Measurements from ENCODE around the gene DLGAP1. TPM values are rescaled to one million over a fixed set of nuclear protein-coding genes. Genes with fewer than 3 reads are reported as not detected.

The DLGAP1 gene
- total and polyA plus RNA-seq, 2 experiments from 2014 or later, result 17.0 to 48.5 TPM

DNA sequence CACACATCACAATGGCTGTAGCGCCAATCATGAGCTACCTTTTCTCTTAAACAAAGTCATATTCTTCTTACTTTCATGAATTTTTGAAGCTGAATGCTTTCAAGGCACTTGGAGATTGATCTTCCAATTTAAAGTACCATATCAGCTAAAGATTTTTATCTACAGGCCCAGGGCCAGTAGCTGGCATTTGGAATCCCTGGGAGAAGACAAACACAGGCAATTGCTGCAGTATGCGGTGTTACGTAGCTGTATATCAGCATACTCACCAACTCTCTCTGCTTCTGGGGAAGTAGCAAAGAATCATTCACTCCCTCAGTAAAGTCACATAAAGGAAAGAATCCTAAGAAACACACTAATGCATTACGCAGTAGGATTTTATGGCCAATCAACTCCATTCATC lies 202.3 kb downstream of the DLGAP1 start:
- Mint-ChIP-seq H3K9me3 (no peaks in the 10 kb centered on the region), H3K36me3 (ENCODE audit: low read depth) (no peaks in the 10 kb centered on the region), H3K4me3 (no peak overlapping the region), H3K27me3 (ENCODE audit: insufficient read depth, low read depth, poor library complexity) (no peaks in the 10 kb centered on the region), H3K4me1 (peaks cover 51% of the 10 kb centered on the region), H3K27ac (no peak overlapping the region)
- H3K4me1 ChIP-seq (ENCODE audit: insufficient read depth), result 0 out of 2 replicates have a peak, but pooled peaks cover 7% of the 10 kb centered on the region
- H3K9me2 ChIP-seq (ENCODE audit: insufficient read depth), result no peaks in the 10 kb centered on the region
- ATAC-seq (0 out of 3 replicates have a peak, but pooled peaks have one; percentile 24), DNase-seq (ENCODE audit: low spot score) (no peak)
- H4K20me1 ChIP-seq (replicated peaks; ENCODE audit: insufficient read depth), result 0 out of 2 replicates have a peak, but pooled peaks cover 3% of the 10 kb centered on the region
- no peaks in the 10 kb centered on the region for H3F3A ChIP-seq (replicated peaks; ENCODE audit: low read depth)
- no peak overlapping the region for H3K27ac ChIP-seq (ENCODE audit: low read depth)
- no peak overlapping the region for H2AFZ ChIP-seq
- H3K27me3 ChIP-seq (ENCODE audit: insufficient read depth), result no peaks in the 10 kb centered on the region
- H3K4me2 ChIP-seq, result no peak overlapping the region
- 0 out of 2 replicates have a peak, but pooled peaks cover 2% of the 10 kb centered on the region for H3K79me2 ChIP-seq (replicated peaks; ENCODE audit: insufficient read depth)
- no peaks in the 10 kb centered on the region for H3K36me3 ChIP-seq (ENCODE audit: insufficient read depth)
- no peak overlapping the region for H3K4me3 ChIP-seq
- TF ChIP-seq, protein P1, sequence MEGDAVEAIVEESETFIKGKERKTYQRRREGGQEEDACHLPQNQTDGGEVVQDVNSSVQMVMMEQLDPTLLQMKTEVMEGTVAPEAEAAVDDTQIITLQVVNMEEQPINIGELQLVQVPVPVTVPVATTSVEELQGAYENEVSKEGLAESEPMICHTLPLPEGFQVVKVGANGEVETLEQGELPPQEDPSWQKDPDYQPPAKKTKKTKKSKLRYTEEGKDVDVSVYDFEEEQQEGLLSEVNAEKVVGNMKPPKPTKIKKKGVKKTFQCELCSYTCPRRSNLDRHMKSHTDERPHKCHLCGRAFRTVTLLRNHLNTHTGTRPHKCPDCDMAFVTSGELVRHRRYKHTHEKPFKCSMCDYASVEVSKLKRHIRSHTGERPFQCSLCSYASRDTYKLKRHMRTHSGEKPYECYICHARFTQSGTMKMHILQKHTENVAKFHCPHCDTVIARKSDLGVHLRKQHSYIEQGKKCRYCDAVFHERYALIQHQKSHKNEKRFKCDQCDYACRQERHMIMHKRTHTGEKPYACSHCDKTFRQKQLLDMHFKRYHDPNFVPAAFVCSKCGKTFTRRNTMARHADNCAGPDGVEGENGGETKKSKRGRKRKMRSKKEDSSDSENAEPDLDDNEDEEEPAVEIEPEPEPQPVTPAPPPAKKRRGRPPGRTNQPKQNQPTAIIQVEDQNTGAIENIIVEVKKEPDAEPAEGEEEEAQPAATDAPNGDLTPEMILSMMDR (conservative IDR thresholded peaks at IDR 0.05; ENCODE audit: low read depth in 2 of 2), result no peak
- no peak for TF ChIP-seq ZNF331 (CRISPR knock-in tag; IDR thresholded peaks at IDR 0.05; ENCODE audit: low read depth)
- TF ChIP-seq, protein P2, sequence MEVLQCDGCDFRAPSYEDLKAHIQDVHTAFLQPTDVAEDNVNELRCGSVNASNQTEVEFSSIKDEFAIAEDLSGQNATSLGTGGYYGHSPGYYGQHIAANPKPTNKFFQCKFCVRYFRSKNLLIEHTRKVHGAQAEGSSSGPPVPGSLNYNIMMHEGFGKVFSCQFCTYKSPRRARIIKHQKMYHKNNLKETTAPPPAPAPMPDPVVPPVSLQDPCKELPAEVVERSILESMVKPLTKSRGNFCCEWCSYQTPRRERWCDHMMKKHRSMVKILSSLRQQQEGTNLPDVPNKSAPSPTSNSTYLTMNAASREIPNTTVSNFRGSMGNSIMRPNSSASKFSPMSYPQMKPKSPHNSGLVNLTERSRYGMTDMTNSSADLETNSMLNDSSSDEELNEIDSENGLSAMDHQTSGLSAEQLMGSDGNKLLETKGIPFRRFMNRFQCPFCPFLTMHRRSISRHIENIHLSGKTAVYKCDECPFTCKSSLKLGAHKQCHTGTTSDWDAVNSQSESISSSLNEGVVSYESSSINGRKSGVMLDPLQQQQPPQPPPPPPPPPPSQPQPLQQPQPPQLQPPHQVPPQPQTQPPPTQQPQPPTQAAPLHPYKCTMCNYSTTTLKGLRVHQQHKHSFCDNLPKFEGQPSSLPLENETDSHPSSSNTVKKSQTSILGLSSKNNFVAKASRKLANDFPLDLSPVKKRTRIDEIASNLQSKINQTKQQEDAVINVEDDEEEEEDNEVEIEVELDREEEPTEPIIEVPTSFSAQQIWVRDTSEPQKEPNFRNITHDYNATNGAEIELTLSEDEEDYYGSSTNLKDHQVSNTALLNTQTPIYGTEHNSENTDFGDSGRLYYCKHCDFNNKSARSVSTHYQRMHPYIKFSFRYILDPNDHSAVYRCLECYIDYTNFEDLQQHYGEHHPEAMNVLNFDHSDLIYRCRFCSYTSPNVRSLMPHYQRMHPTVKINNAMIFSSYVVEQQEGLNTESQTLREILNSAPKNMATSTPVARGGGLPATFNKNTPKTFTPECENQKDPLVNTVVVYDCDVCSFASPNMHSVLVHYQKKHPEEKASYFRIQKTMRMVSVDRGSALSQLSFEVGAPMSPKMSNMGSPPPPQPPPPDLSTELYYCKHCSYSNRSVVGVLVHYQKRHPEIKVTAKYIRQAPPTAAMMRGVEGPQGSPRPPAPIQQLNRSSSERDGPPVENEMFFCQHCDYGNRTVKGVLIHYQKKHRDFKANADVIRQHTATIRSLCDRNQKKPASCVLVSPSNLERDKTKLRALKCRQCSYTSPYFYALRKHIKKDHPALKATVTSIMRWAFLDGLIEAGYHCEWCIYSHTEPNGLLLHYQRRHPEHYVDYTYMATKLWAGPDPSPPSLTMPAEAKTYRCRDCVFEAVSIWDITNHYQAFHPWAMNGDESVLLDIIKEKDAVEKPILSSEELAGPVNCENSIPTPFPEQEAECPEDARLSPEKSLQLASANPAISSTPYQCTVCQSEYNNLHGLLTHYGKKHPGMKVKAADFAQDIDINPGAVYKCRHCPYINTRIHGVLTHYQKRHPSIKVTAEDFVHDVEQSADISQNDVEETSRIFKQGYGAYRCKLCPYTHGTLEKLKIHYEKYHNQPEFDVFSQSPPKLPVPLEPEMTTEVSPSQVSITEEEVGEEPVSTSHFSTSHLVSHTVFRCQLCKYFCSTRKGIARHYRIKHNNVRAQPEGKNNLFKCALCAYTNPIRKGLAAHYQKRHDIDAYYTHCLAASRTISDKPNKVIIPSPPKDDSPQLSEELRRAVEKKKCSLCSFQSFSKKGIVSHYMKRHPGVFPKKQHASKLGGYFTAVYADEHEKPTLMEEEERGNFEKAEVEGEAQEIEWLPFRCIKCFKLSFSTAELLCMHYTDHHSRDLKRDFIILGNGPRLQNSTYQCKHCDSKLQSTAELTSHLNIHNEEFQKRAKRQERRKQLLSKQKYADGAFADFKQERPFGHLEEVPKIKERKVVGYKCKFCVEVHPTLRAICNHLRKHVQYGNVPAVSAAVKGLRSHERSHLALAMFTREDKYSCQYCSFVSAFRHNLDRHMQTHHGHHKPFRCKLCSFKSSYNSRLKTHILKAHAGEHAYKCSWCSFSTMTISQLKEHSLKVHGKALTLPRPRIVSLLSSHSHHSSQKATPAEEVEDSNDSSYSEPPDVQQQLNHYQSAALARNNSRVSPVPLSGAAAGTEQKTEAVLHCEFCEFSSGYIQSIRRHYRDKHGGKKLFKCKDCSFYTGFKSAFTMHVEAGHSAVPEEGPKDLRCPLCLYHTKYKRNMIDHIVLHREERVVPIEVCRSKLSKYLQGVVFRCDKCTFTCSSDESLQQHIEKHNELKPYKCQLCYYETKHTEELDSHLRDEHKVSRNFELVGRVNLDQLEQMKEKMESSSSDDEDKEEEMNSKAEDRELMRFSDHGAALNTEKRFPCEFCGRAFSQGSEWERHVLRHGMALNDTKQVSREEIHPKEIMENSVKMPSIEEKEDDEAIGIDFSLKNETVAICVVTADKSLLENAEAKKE (CRISPR knock-in tag; IDR thresholded peaks at IDR 0.05), result no peak
- TF ChIP-seq CREB1 (CRISPR knock-in tag; IDR thresholded peaks at IDR 0.05; ENCODE audit: low read depth), result no peak
- TF ChIP-seq EZH2 (IDR thresholded peaks at IDR 0.05; ENCODE audit: low read depth, unreplicated experiment), result no peak

Data from GM23338 (cell line).